Measurements from ENCODE around the gene CHIT1.

The CHIT1 gene

GRCh38 chr1:203168991-203169390 is 60.5 kb downstream of the CHIT1 start:
- Mint-ChIP-seq H3K4me1 (no peaks in the 10 kb centered on the region), H3K27me3 (no peaks in the 10 kb centered on the region), H3K36me3 (no peaks in the 10 kb centered on the region), H3K4me3 (no peak overlapping the region), H3K27ac (no peak overlapping the region), H3K9me3 (no peaks in the 10 kb centered on the region)

GRCh38 chr1:203168256-203168786 is 61.2 kb downstream of the CHIT1 start:
- H3K9me3 Mint-ChIP-seq: no peaks in the 10 kb centered on the region
- H3K27ac Mint-ChIP-seq: no peak overlapping the region
- no peak overlapping the region for H3K4me3 Mint-ChIP-seq

DNA sequence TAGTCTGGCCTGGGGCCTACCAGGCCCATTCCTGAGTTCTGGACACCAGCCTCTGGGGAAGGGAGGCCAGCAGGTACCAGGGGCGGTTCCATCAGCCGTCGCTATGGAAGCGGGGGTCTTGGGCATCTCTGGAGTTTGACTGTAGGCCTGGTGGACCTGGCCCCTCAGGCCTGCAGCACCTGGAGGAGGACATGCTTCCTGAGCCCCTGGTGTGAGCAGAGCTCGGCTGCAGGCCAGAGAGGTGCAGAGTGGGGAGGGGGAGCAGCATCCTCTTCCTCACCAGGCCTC is 61.6 kb downstream of the CHIT1 start:
- Mint-ChIP-seq H3K9me3 (no peaks in the 10 kb centered on the region), H3K36me3 (no peaks in the 10 kb centered on the region), H3K27me3 (peaks cover 2% of the 10 kb centered on the region), H3K27ac (no peak overlapping the region), H3K4me3 (no peak overlapping the region), H3K4me1 (no peaks in the 10 kb centered on the region)

More at GRCh38 chr1:203168256-203168786, 61.2 kb downstream of the CHIT1 start:
- Mint-ChIP-seq H3K27me3 (no peaks in the 10 kb centered on the region), H3K4me1 (no peaks in the 10 kb centered on the region), H3K36me3 (no peaks in the 10 kb centered on the region)

GRCh38 chr1:203167026-203167912 is 62.2 kb downstream of the CHIT1 start:
- Mint-ChIP-seq H3K27me3 (peaks cover 2% of the 10 kb centered on the region), H3K27ac (no peak overlapping the region), H3K4me1 (no peaks in the 10 kb centered on the region), H3K9me3 (no peaks in the 10 kb centered on the region), H3K36me3 (no peaks in the 10 kb centered on the region), H3K4me3 (no peak overlapping the region)

DNA sequence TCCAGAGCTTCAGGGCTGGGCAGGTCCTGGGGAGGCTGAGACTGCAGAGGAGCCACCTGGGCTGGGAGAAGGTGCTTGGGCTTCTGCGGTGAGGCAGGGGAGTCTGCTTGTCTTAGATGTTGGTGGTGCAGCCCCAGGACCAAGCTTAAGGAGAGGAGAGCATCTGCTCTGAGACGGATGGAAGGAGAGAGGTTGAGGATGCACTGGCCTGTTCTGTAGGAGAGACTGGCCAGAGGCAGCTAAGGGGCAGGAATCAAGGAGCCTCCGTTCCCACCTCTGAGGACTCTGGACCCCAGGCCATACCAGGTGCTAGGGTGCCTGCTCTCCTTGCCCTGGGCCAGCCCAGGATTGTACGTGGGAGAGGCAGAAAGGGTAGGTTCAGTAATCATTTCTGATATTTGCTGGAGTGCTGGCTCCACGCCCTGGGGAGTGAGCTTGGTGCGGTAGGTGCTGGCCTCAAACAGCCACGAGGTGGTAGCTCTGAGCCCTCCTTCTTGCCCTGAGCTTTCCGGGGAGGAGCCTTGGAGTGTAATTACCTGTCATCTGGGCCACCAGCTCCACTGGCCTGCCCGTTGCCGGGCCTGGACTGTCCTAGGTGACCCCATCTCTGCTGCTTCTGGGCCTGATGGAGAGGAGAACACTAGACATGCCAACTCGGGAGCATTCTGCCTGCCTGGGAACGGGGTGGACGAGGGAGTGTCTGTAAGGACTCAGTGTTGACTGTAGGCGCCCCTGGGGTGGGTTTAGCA is 63.1 kb downstream of the CHIT1 start:
- no peak overlapping the region for H3K27ac Mint-ChIP-seq
- no peak overlapping the region for H3K4me3 Mint-ChIP-seq
- H3K36me3 Mint-ChIP-seq: no peaks in the 10 kb centered on the region
- H3K9me3 Mint-ChIP-seq: no peaks in the 10 kb centered on the region
- no peaks in the 10 kb centered on the region for H3K4me1 Mint-ChIP-seq
- H3K27me3 Mint-ChIP-seq: peaks cover 2% of the 10 kb centered on the region

Measured in activated naive CD4-positive, alpha-beta T cell treated with anti-CD3 and anti-CD28 coated beads, Interleukin-2, amount 50 U/mL, for 24 hours (primary cell).